ENCODE data around the gene HOXB5.

Gene HOXB5

GRCh38 chr17:48627623-48628521, 34.3 kb upstream of the HOXB5 start:
- ChIA-PET POLR2A (interaction anchor here (4.5 kb wide), 1 partner anchor 9 kb away, joined by 38 read pairs; no protein-coding TSS in a partner anchor), CTCF (interaction anchor here (1.0 to 5.0 kb wide), 3 partner anchors 8 to 251 kb away, joined by 4 to 37 read pairs (median 4); no protein-coding TSS in a partner anchor)
- H3K36me3 ChIP-seq (ENCODE audit: control insufficient read depth in 2 of 2, insufficient read depth in 1 of 2, low read length in 2 of 2): peaks cover 0 to 28% of the 10 kb centered on the region in 2 experiments; a peak in 1 of 3 replicates
- peaks cover 12% of the 10 kb centered on the region for H3K4me1 ChIP-seq (ENCODE audit: control insufficient read depth, insufficient read depth, low read length)
- no peak overlapping the region for H3K27ac ChIP-seq (ENCODE audit: extremely low read depth, low read depth, low read length)
- H3K9me3 ChIP-seq (ENCODE audit: control insufficient read depth, insufficient read depth, low read depth, low read length): no peaks in the 10 kb centered on the region
- peak; percentile 85 for TF ChIP-seq ZNF600 (tag by site-specific recombination; IDR thresholded peaks at IDR 0.05)
- no peak for TF ChIP-seq ZSCAN23 (tag by site-specific recombination; IDR thresholded peaks at IDR 0.05)
- TF ChIP-seq ZIC2 (tag by site-specific recombination; IDR thresholded peaks at IDR 0.05): no peak
- peak; percentile 71 for TF ChIP-seq ZFHX2 (tag by site-specific recombination; conservative IDR thresholded peaks at IDR 0.05)
- peak; percentile 43; the same call in 1 of the 2 replicates for TF ChIP-seq EGR2 (tag by site-specific recombination; IDR thresholded peaks at IDR 0.05; ENCODE audit: low read depth)
- TF ChIP-seq GLIS2 (tag by site-specific recombination; IDR thresholded peaks at IDR 0.05): peak; percentile 39; the same call in 1 of the 2 replicates
- TF ChIP-seq ZNF677 (tag by site-specific recombination; IDR thresholded peaks at IDR 0.05): no peak
- TF ChIP-seq ZFP69B (tag by site-specific recombination; IDR thresholded peaks at IDR 0.05): 0 out of 2 replicates have a peak, but pooled peaks have one; percentile 27
- no peak overlapping the region for H3K4me3 ChIP-seq (ENCODE audit: low read depth, low read length)

- TF ChIP-seq INSM2 (tag by site-specific recombination; IDR thresholded peaks at IDR 0.05) (no peak), ZBTB17 (tag by site-specific recombination; IDR thresholded peaks at IDR 0.05) (peak; percentile 64)
- CTCF ChIA-PET: interaction anchor here (0.5 to 5.0 kb wide), 4 partner anchors 9 to 413 kb away, joined by 4 to 37 read pairs (median 4); no protein-coding TSS in a partner anchor
- Histone ChIP-seq H3K4me3 (ENCODE audit: low read depth, low read length) (peak overlapping the region; percentile 78), H3K27ac (ENCODE audit: extremely low read depth, low read depth, low read length) (peak overlapping the region; percentile 100), H3K36me3 (ENCODE audit: control insufficient read depth in 2 of 2, insufficient read depth in 1 of 2, low read length in 2 of 2) (peaks cover 0 to 33% of the 10 kb centered on the region in 2 experiments; a peak in 1 of 3 replicates), H3K4me1 (ENCODE audit: control insufficient read depth, insufficient read depth, low read length) (peaks cover 12% of the 10 kb centered on the region), H3K9me3 (ENCODE audit: control insufficient read depth, insufficient read depth, low read depth, low read length) (no peaks in the 10 kb centered on the region)
- POLR2A ChIA-PET: interaction anchor here (0.6 to 4.5 kb wide), 5 partner anchors 9 to 369 kb away, joined by 3 to 38 read pairs (median 6); no protein-coding TSS in a partner anchor
These were observed 33.6 kb upstream of the HOXB5 start for GRCh38 chr17:48627118-48627597.

GRCh38 chr17:48626245-48627117, 32.9 kb upstream of the HOXB5 start, which contains the start of gene HOXB9:
HOXB9 (minus strand) TSS chr17:48626358; CDS start chr17:48626269, 89 bp downstream.
- CTCF ChIA-PET: interaction anchor here (0.5 to 5.0 kb wide), 11 partner anchors 10 to 412 kb away, joined by 3 to 37 read pairs (median 4); no protein-coding TSS in a partner anchor
- no peaks in the 10 kb centered on the region for H3K9me3 ChIP-seq (ENCODE audit: control insufficient read depth, insufficient read depth, low read depth, low read length)
- peak within 1 kb of the TSS; percentile 100 for H3K27ac ChIP-seq (ENCODE audit: extremely low read depth, low read depth, low read length)
- peaks cover 0 to 37% of the 10 kb centered on the region in 2 experiments; a peak in 1 of 3 replicates for H3K36me3 ChIP-seq (ENCODE audit: control insufficient read depth in 2 of 2, insufficient read depth in 1 of 2, low read length in 2 of 2)
- H3K4me3 ChIP-seq (ENCODE audit: low read depth, low read length): peak within 1 kb of the TSS; percentile 78
- POLR2A ChIA-PET: interaction anchor here (0.6 to 4.5 kb wide), 14 partner anchors 10 to 578 kb away, joined by 3 to 38 read pairs (median 5); partner anchors contain the start of genes NFE2L1 and SNX11
- peaks cover 13% of the 10 kb centered on the region for H3K4me1 ChIP-seq (ENCODE audit: control insufficient read depth, insufficient read depth, low read length)
- no peak for TF ChIP-seq ZNF623 (tag by site-specific recombination; IDR thresholded peaks at IDR 0.05)
- no peak for TF ChIP-seq ZNF266 (tag by site-specific recombination; IDR thresholded peaks at IDR 0.05; ENCODE audit: low read depth)
- peak; percentile 100 for TF ChIP-seq PATZ1 (tag by site-specific recombination; IDR thresholded peaks at IDR 0.05)
- TF ChIP-seq SP7 (tag by site-specific recombination; IDR thresholded peaks at IDR 0.05): peak; percentile 97
- TF ChIP-seq ZNF394 (tag by site-specific recombination; IDR thresholded peaks at IDR 0.05; ENCODE audit: borderline replicate concordance): peak; percentile 77
- peak; percentile 86 for TF ChIP-seq IKZF3 (tag by site-specific recombination; IDR thresholded peaks at IDR 0.05)
- TF ChIP-seq ZNF157 (tag by site-specific recombination; IDR thresholded peaks at IDR 0.05): no peak
- no peak for TF ChIP-seq GLI2 (tag by site-specific recombination; IDR thresholded peaks at IDR 0.05; ENCODE audit: borderline replicate concordance, low read depth)
- TF ChIP-seq ZNF600 (tag by site-specific recombination; IDR thresholded peaks at IDR 0.05): peak; percentile 98
- TF ChIP-seq ZNF221 (tag by site-specific recombination; IDR thresholded peaks at IDR 0.05; ENCODE audit: borderline replicate concordance): no peak
- TF ChIP-seq TRIM28 (IDR thresholded peaks at IDR 0.05; ENCODE audit: borderline replicate concordance, low read length): no peak
- TF ChIP-seq KLF17 (tag by site-specific recombination; IDR thresholded peaks at IDR 0.05): peak; percentile 96
- TF ChIP-seq ZNF138 (tag by site-specific recombination; IDR thresholded peaks at IDR 0.05; ENCODE audit: borderline replicate concordance): no peak
- no peak for TF ChIP-seq MYNN (tag by site-specific recombination; IDR thresholded peaks at IDR 0.05; ENCODE audit: borderline replicate concordance)
